HG03060 (cell line): ENCODE data around the gene PAK2.
"Not testable (repeated sequence)": the region's sequence is repeated elsewhere in the genome, so short reads cannot be mapped to it uniquely, and the experiment has no call there.

Source experiments
- ATAC-seq: cut with Tn5 transposase; IDR thresholded peaks from one replicate; pipeline ENCODE4 v1.9.1; 2021; ENCODE audit warnings: low read depth, moderate number of reproducible peaks; ENCODE audit not compliant: unreplicated experiment

Gene PAK2

GRCh38 chr3:196839351-196839750, 99.7 kb downstream of the PAK2 start:
- ATAC-seq: not testable (repeated sequence)

DNA sequence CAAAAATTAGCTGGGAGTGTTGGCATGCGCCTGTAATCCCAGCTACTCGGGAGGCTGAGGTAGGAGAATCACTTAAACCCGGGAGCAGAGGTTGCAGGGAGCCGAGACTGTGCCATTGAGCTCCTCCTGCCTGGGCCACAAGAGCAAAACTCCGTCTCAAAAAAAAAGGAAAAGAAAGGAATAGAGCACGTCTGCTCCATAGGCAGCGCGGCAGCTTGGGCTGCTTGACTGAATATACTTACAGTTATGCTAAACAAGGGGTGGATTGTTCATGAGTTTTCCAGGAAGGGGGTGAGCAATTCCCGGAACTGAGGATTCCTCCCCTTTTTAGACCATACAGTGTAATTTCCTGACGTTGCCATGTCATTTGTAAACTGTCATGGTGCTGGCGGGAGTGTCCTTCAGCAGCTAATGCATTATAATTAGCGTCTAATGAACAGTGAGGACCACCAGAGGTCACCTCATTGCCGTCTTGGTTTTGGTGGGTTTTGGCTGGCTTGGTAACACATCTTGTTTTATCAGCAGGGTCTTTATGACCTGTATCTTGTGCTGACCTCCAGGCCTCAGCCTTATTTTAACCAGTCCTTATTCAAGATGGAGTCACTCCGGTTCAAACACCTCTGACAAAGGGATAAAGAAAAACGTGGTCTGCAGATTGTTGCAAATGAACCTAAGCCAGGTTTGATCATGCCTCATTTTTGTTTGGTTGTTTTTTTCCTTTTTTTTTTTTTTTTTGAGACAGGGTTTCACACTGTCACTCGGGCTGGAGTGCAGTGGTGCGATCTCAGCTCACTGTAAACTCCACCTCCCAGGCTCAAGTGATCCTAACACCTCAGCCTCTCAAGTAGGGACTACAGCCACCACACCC, 103.1 kb downstream of the PAK2 start:
- ATAC-seq: no peak

GRCh38 chr3:196843435-196844110, 103.9 kb downstream of the PAK2 start:
- ATAC-seq: no peak

DNA sequence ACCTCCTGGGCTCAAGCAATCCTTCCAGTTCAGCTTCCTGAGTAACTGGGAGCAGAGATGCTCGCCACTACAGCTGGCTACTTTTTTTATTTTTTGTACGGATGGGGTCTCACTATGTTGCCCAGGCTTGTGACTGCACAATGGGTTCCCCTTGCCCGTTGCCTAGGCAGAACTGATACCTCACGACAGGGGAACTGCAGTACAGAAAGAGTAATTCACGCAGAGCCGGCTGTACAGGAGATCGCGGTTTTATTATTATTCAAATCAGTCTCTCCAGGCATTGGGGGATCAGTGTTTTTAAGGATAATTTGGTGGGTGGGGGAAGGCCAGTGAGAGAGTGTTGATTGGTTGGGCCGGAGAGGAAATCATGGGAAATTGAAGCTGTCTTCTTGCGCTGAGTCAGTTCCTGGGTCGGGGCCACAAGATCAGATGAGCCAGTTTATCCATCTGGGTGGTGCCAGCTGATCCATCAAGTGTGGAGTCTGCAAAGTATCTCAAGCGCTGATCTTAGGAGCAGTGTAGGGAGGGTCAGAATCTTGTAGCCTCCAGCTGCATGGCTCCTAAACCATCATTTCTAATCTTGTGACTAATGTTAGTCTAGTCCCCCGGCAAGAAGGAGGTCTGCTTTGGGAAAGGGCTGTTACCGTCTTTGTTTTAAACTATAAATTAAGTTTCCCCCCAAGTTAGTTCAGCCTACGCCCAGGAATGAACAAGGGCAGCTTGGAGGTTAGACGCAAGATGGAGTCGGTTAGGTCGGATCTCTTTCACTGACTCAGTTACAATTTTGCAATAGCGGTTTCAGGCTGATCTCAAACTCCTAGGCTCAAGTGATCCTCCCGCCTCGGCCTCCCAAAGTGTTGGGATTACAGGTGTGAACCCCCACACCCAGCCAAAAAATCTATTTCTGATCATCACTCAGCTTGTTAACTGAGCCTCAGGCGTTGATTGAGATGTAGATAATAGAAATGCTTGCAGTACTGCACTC, 104.9 kb downstream of the PAK2 start:
- ATAC-seq: not testable (repeated sequence)

GRCh38 chr3:196848375-196848774, 108.7 kb downstream of the PAK2 start:
- ATAC-seq: not testable (repeated sequence)

GRCh38 chr3:196849180-196849741, 109.6 kb downstream of the PAK2 start:
- no peak for ATAC-seq

GRCh38 chr3:196863000-196863399, 123.3 kb downstream of the PAK2 start:
- not testable (repeated sequence) for ATAC-seq

GRCh38 chr3:196867155-196867506, 127.5 kb downstream of the PAK2 start:
- no peak for ATAC-seq

- peak; percentile 77 for ATAC-seq
Measured at GRCh38 chr3:196867507-196868296, 128.0 kb downstream of the PAK2 start, which contains the start of gene SENP5. TSS of gene SENP5 (plus strand) at chr3:196867920. CDS start at chr3:196885182, 17,262 bp downstream.

DNA sequence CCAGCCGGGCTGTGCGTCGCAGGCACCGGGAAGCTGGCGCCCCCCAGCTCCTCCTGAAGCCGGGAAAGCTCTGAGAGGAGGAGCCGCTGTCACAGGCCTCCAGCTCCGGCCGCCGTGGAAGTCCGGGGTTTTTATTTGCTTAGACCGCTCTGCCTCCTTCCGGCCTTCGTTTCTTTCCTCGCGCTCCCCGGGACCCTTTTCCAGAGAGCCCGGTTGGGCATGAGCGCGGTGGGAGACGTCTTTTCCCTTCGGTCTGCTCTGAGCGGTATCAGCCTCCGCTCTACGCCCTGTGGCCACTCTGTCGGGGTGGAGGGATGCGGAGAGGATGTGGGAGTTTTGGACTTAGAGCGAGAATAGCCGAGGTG, 128.6 kb downstream of the PAK2 start:
- ATAC-seq: no peak

- no peak for ATAC-seq
Measured at GRCh38 chr3:196872316-196872715, 132.7 kb downstream of the PAK2 start.

DNA sequence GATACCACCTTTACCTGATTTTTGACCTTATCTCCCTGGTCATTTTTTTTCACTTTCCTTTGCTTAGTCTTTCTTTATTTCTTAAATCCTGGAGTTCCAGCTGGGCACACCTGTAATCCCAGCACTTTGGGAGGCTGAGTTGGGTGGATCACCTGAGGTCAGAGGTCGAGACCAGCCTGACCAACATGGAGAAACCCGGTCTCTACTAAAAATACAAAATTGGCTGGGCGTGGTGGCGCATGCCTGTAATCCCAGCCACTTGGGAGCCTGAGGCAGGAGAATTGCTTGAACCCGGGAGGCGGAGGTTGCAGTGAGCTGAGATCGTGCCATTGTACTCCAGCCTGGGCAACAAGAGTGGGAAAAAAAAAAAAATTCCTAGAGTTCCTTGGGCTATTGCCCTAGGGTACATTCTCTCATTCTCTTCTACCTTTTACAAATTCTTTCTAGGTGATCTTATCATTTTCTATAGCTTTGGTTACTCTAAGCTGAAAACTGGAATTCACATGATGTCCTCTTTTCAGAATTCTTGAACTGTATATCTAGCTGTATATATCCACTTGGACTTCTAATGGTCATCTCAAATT, 134.9 kb downstream of the PAK2 start:
- ATAC-seq: not testable (repeated sequence)

GRCh38 chr3:196875258-196875657, 135.6 kb downstream of the PAK2 start:
- no peak for ATAC-seq
